Upper lobe of left lung (tissue), 4 donors: Measurements from ENCODE around the gene ARPC1B.

ENCODE experiments used
- CTCF ChIP-seq, 6 experiments: fragments of 450-650 bp in 4 of 6; fragments of 200-600 bp in 2 of 6; sonication (generic) in 2 of 6; IDR thresholded peaks; one replicate each; pipeline ENCODE4 v1.5.1; 2016 to 2019; ENCODE audit warnings: antibody characterized with exemption in 6 of 6
- POLR2AphosphoS5 ChIP-seq, 2 donors: sonication (generic); formaldehyde crosslinking; IDR thresholded peaks; one replicate each; pipeline ENCODE4 v1.5.1; 2017; ENCODE audit warnings: antibody characterized with exemption in 2 of 2

GRCh38 chr7:99387912-99388311, 13.4 kb downstream of the ARPC1B start:
- TF ChIP-seq POLR2AphosphoS5 (IDR thresholded peaks at IDR 0.05) (no peak), CTCF (IDR thresholded peaks at IDR 0.05) (no peak)
